HepG2 (cell line): ENCODE data around the gene PSMA2.

ENCODE experiments used
- AFF4 ChIP-seq: sonication (generic); formaldehyde crosslinking; IDR thresholded peaks from 2 replicates; pipeline ENCODE4 v1.4.0; 2020; ENCODE audit warnings: missing genetic modification reagents
- E2F5 ChIP-seq: sonication (generic); formaldehyde crosslinking; conservative IDR thresholded peaks from 2 replicates; pipeline ENCODE4 v1.4.0; 2020; ENCODE audit warnings: missing genetic modification reagents
- FIP1L1 ChIP-seq: fragments of 200-400 bp; formaldehyde crosslinking; IDR thresholded peaks from 2 replicates; pipeline ENCODE4 v1.6.1; 2018; ENCODE audit warnings: low read depth, mild to moderate bottlenecking, low read length, moderate library complexity, borderline replicate concordance; ENCODE audit not compliant: insufficient read depth
- FOXA1 ChIP-seq, 2 experiments: fragments of 450-650 bp in 1 of 2; sonication (generic) in 1 of 2; formaldehyde crosslinking in 1 of 2; IDR thresholded peaks; 2 replicates each; pipeline versions ENCODE4 v1.4.0 to v1.6.1; 2016 to 2020; ENCODE audit warnings: missing genetic modification reagents in 1 of 2
- HMG20B ChIP-seq: conservative IDR thresholded peaks from 2 replicates; pipeline ENCODE4 v1.6.1; 2016; ENCODE audit warnings: missing genetic modification reagents, missing compliant biosample characterization
- MAX ChIP-seq: IDR thresholded peaks from 2 replicates; pipeline ENCODE4 v1.6.1; 2012; ENCODE audit warnings: inconsistent platforms
- POLR2AphosphoS2 ChIP-seq: IDR thresholded peaks from 2 replicates; pipeline ENCODE4 v1.6.1; 2011; ENCODE audit warnings: low read depth, low read length, improper control_type of control experiment
- RERE ChIP-seq: IDR thresholded peaks from 2 replicates; pipeline ENCODE4 v1.6.1; 2016; ENCODE audit warnings: low read depth, missing genetic modification reagents, missing compliant biosample characterization
- TAF1 ChIP-seq: sonication (generic); formaldehyde crosslinking; IDR thresholded peaks from 2 replicates; pipeline ENCODE4 v1.4.0; 2020; ENCODE audit warnings: missing genetic modification reagents
- TCF12 ChIP-seq, 2 experiments: fragments of 450-650 bp in 1 of 2; sonication (generic) in 1 of 2; formaldehyde crosslinking in 1 of 2; IDR thresholded peaks; 2 replicates each; pipeline versions ENCODE4 v1.6.1 to v1.8.0; 2017 to 2022; ENCODE audit warnings: antibody characterized with exemption in 1 of 2, mild to moderate bottlenecking in 1 of 2, missing genetic modification reagents in 1 of 2, moderate library complexity in 1 of 2
- TCF7 ChIP-seq: sonication (generic); IDR thresholded peaks from 2 replicates; pipeline ENCODE4 v1.6.1; 2016; ENCODE audit warnings: antibody characterized with exemption, low read depth
- ZBTB43 ChIP-seq: sonication (generic); formaldehyde crosslinking; conservative IDR thresholded peaks from 2 replicates; pipeline ENCODE4 v1.4.0; 2020; ENCODE audit warnings: missing genetic modification reagents
- ZNF652 ChIP-seq: IDR thresholded peaks from 2 replicates; pipeline ENCODE4 v1.6.1; 2016; ENCODE audit warnings: low read depth, borderline replicate concordance

- TF ChIP-seq TCF7 (no peak), TCF12 (IDR thresholded peaks at IDR 0.05) (no peak), TCF12 (CRISPR knock-in tag; IDR thresholded peaks at IDR 0.05) (no peak), RERE (CRISPR knock-in tag) (no peak), E2F5 (CRISPR knock-in tag) (no peak), FIP1L1 (no peak), POLR2AphosphoS2 (no peak), ZNF652 (CRISPR knock-in tag) (no peak), ZBTB43 (CRISPR knock-in tag) (no peak), AFF4 (CRISPR knock-in tag) (no peak), TAF1 (CRISPR knock-in tag) (no peak), FOXA1 (IDR thresholded peaks at IDR 0.05) (no peak), FOXA1 (CRISPR knock-in tag; IDR thresholded peaks at IDR 0.05) (no peak), MAX (no peak), HMG20B (CRISPR knock-in tag) (no peak)
These were observed 40.9 kb upstream of the PSMA2 start for GRCh38 chr7:42972699-42973500.
